GM04504 (cell line): Measurements from ENCODE around the gene HOXB13.

Source experiments
- DNase-seq: peaks from one replicate; pipeline ENCODE4 v3.0.0-alpha.2; 2012; ENCODE audit warnings: low read depth

HOXB13 gene

GRCh38 chr17:48748718-48749566 is 20.4 kb upstream of the HOXB13 start:
- DNase-seq, result no peak

- DNase-seq, result no peak
These were observed 19.2 kb upstream of the HOXB13 start for GRCh38 chr17:48747445-48748363.

- no peak for DNase-seq
These were observed 18.4 kb upstream of the HOXB13 start for GRCh38 chr17:48746916-48747444.

GRCh38 chr17:48745381-48746275 is 17.1 kb upstream of the HOXB13 start:
- no peak for DNase-seq

GRCh38 chr17:48740537-48740936 is 12.0 kb upstream of the HOXB13 start:
- no peak for DNase-seq

- DNase-seq, result no peak
These were observed 10.4 kb upstream of the HOXB13 start for GRCh38 chr17:48738803-48739526.

GRCh38 chr17:48738424-48738802 is 9.9 kb upstream of the HOXB13 start:
- DNase-seq, result no peak

- no peak for DNase-seq
These were observed 8.9 kb upstream of the HOXB13 start for GRCh38 chr17:48737330-48738043.

- no peak for DNase-seq
These were observed 6.5 kb upstream of the HOXB13 start for GRCh38 chr17:48735062-48735351.

GRCh38 chr17:48734333-48735061 is 5.9 kb upstream of the HOXB13 start:
- no peak for DNase-seq

- DNase-seq, result no peak
These were observed 5.2 kb upstream of the HOXB13 start for GRCh38 chr17:48733632-48734328.

GRCh38 chr17:48732688-48733629 is 4.4 kb upstream of the HOXB13 start:
- no peak for DNase-seq

GRCh38 chr17:48731355-48731754 is 2.8 kb upstream of the HOXB13 start:
- no peak for DNase-seq

GRCh38 chr17:48730240-48730550 is 1.6 kb upstream of the HOXB13 start:
- no peak for DNase-seq

GRCh38 chr17:48729335-48730239 is 1.0 kb upstream of the HOXB13 start:
- DNase-seq, result no peak

GRCh38 chr17:48727415-48728175 is 955 bp downstream of the HOXB13 start:
- no peak for DNase-seq

- no peak for DNase-seq
These were observed 1.6 kb downstream of the HOXB13 start for GRCh38 chr17:48726916-48727286.
